Testis (tissue), 2 donors: ENCODE measurements around the gene CAMK2D.

ENCODE experiments used
- CTCF ChIP-seq, 3 experiments: fragments of 450-650 bp in 2 of 3; fragments of 200-600 bp in 1 of 3; sonication (generic) in 1 of 3; IDR thresholded peaks; one replicate each; pipeline ENCODE4 v1.5.1; 2016 to 2019; ENCODE audit warnings: antibody characterized with exemption in 3 of 3, mild to moderate bottlenecking in 2 of 3, moderate library complexity in 1 of 3
- POLR2A ChIP-seq: fragments of 450-650 bp; IDR thresholded peaks from one replicate; pipeline ENCODE4 v1.6.1; 2017; ENCODE audit warnings: antibody characterized with exemption, mild to moderate bottlenecking, moderate library complexity

GRCh38 chr4:113407409-113407808, 354.1 kb downstream of the CAMK2D start:
- TF ChIP-seq CTCF (IDR thresholded peaks at IDR 0.05): no peak
- no peak for TF ChIP-seq POLR2A
